Progenitor cell of endocrine pancreas (in vitro differentiated cells): ENCODE measurements around the gene ACADM. TPM values are rescaled to one million over a fixed set of nuclear protein-coding genes. Genes with fewer than 3 reads are reported as not detected.
"Not testable (repeated sequence)": the region's sequence is repeated elsewhere in the genome, so short reads cannot be mapped to it uniquely, and the experiment has no call there.

Source experiments
- DNase-seq: peaks from one replicate; pipeline ENCODE4 v3.0.0; 2021; ENCODE audit warnings: low spot score; ENCODE audit not compliant: unreplicated experiment
- H3K27ac Mint-ChIP-seq: 2 replicates; pipeline ENCODE4 v1.8.0; 2021; ENCODE audit warnings: mild to moderate bottlenecking, moderate library complexity, mixed read lengths
- H3K27me3 Mint-ChIP-seq: 2 replicates; pipeline ENCODE4 v1.8.0; 2021; ENCODE audit warnings: mixed read lengths
- H3K36me3 Mint-ChIP-seq: 2 replicates; pipeline ENCODE4 v1.8.0; 2022; ENCODE audit warnings: mixed read lengths; ENCODE audit not compliant: insufficient read depth
- H3K4me1 Mint-ChIP-seq: 2 replicates; pipeline ENCODE4 v1.8.0; 2021; ENCODE audit warnings: low read depth, mixed read lengths
- H3K4me3 Mint-ChIP-seq: 2 replicates; pipeline ENCODE4 v1.8.0; 2021; ENCODE audit warnings: low read depth, mild to moderate bottlenecking, moderate library complexity, mixed read lengths
- H3K9me3 Mint-ChIP-seq: 2 replicates; pipeline ENCODE4 v1.8.0; 2021; ENCODE audit warnings: low read depth, mixed read lengths
- total RNA-seq: library from RNA; stranded (reverse); gene quantifications from 2 replicates; pipeline ENCODE4 v1.2.1, GENCODE V29; 2021
- TF ChIP-seq, protein P1 (sequence below): fragments of 200-600 bp; sonication (generic); IDR thresholded peaks from one replicate; pipeline ENCODE4 v1.5.0; 2021; ENCODE audit warnings: antibody characterized with exemption, mild to moderate bottlenecking; ENCODE audit not compliant: unreplicated experiment

The ACADM gene
- total RNA-seq, 1 donor from 2014 or later = 61.2 TPM

DNA sequence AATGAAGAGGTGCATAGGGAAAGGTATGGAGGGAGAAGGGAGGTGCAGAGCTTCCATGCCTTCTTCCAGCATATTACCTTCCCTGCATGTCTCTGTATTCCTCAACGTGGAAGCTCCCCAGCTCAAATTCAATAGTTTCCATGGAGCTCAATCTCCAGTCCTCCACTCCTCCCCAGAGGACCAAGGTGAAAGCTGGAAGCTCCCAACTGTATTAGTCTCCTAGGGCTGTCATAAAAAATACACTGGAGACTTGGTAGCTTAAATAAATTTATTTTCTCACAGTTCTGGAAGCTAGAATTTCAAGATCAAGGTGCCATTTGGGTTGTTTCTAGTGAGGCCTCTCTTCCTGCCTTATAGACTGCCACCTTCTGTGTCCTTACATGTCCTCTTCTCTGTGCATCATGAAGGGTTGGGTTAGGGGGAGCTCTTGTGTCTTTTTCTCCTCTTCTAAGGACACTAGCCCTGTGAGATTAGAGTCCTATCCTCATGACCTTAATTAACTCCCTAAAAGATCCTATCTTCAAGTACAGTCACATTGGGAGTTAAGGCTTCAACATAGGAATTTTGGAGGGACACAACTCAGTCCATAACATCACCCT lies 39.6 kb downstream of the ACADM start:
- no peaks in the 10 kb centered on the region for H3K4me1 Mint-ChIP-seq
- TF ChIP-seq, protein P1, sequence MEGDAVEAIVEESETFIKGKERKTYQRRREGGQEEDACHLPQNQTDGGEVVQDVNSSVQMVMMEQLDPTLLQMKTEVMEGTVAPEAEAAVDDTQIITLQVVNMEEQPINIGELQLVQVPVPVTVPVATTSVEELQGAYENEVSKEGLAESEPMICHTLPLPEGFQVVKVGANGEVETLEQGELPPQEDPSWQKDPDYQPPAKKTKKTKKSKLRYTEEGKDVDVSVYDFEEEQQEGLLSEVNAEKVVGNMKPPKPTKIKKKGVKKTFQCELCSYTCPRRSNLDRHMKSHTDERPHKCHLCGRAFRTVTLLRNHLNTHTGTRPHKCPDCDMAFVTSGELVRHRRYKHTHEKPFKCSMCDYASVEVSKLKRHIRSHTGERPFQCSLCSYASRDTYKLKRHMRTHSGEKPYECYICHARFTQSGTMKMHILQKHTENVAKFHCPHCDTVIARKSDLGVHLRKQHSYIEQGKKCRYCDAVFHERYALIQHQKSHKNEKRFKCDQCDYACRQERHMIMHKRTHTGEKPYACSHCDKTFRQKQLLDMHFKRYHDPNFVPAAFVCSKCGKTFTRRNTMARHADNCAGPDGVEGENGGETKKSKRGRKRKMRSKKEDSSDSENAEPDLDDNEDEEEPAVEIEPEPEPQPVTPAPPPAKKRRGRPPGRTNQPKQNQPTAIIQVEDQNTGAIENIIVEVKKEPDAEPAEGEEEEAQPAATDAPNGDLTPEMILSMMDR = no peak
- DNase-seq = no peak
- no peaks in the 10 kb centered on the region for H3K9me3 Mint-ChIP-seq
- no peak overlapping the region for H3K27ac Mint-ChIP-seq
- H3K4me3 Mint-ChIP-seq = no peak overlapping the region
- no peaks in the 10 kb centered on the region for H3K27me3 Mint-ChIP-seq
- H3K36me3 Mint-ChIP-seq = peaks cover 6% of the 10 kb centered on the region

DNA sequence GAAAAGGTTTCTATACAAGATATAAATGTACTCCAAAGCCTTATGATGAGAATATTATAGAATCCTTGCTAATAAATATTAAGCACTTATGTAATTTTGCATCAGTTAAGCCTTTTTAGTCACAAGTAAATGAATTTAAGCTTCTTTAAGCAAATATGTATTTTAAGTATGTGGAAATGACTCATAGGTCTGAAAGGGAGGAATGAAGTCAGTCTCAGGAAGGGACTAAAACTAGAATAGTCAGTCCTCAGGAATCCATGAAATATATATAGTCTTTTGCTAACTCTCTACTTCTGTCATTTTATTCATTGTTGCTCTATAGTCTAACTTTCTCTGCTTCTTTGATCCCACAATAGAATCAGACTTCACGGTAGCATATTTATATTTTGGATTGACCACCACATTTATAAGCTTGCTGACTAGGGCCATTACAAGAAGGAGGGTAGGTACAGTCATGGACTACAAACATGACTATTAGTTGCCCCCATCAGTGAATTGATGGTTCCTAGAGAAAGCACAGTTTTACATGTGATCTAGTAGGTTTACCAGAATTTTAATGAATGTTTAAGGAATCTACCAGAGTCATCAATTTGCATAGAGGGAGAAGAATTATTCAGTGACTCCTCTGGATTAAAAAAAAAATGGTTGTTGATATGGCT lies 41.3 kb downstream of the ACADM start:
- DNase-seq = no peak
- H3K27ac Mint-ChIP-seq = no peak overlapping the region
- no peaks in the 10 kb centered on the region for H3K9me3 Mint-ChIP-seq
- H3K27me3 Mint-ChIP-seq = no peaks in the 10 kb centered on the region
- H3K36me3 Mint-ChIP-seq = peaks cover 2% of the 10 kb centered on the region
- TF ChIP-seq, protein P1 = no peak
- no peak overlapping the region for H3K4me3 Mint-ChIP-seq
- H3K4me1 Mint-ChIP-seq = no peaks in the 10 kb centered on the region

DNA sequence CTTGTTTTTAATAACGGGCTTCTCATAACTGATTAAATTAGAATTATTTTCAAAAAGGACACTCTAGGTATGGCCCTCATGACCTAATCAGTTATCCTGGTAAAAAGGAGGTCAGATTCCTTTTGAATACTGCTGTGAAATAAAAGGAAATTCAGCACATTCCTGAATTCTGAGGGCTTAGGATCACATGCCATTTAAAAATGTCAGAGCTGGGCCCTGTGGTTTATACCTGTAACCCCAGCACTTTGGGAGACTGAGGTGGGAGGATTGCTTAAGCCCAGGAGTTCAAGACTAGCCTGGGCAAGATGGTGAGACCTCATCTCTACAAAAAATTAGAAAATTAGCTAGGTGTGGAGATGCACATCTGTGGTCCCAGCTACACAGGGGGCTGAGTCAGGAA lies 43.5 kb downstream of the ACADM start:
- H3K4me1 Mint-ChIP-seq = no peaks in the 10 kb centered on the region
- H3K4me3 Mint-ChIP-seq = no peak overlapping the region
- TF ChIP-seq, protein P1 = no peak
- H3K27me3 Mint-ChIP-seq = no peaks in the 10 kb centered on the region
- no peak overlapping the region for H3K27ac Mint-ChIP-seq
- no peak for DNase-seq
- no peaks in the 10 kb centered on the region for H3K36me3 Mint-ChIP-seq
- H3K9me3 Mint-ChIP-seq = no peaks in the 10 kb centered on the region

DNA sequence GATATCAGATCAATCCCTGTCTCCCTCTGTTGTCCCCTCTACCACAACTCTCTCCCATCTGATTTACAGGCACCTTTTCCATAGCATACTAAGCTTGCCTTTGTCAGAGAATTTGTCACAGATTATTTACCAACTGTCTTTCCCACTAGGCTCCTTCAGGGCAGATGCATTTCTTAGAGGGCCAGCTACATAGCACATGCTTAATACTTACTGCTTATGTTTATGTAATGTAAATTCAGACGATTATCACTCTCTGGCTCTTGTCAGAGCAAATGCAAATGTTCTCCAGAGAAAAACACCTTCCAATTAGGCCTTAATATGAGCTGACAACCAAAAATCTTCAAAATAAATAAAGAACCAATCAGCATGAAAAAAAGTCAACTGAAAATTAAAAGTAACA lies 46.3 kb downstream of the ACADM start:
- DNase-seq = no peak
- no peaks in the 10 kb centered on the region for H3K9me3 Mint-ChIP-seq
- no peak overlapping the region for H3K27ac Mint-ChIP-seq
- H3K36me3 Mint-ChIP-seq = no peaks in the 10 kb centered on the region
- H3K4me3 Mint-ChIP-seq = no peak overlapping the region
- TF ChIP-seq, protein P1 = no peak
- H3K4me1 Mint-ChIP-seq = no peaks in the 10 kb centered on the region
- no peaks in the 10 kb centered on the region for H3K27me3 Mint-ChIP-seq

- Mint-ChIP-seq H3K27me3 (no peaks in the 10 kb centered on the region), H3K4me3 (no peak overlapping the region), H3K27ac (no peak overlapping the region), H3K9me3 (no peaks in the 10 kb centered on the region), H3K4me1 (no peaks in the 10 kb centered on the region), H3K36me3 (no peaks in the 10 kb centered on the region)
- TF ChIP-seq, protein P1 = no peak
- DNase-seq = no peak
Measured at GRCh38 chr1:75771978-75772377, 47.5 kb downstream of the ACADM start.

- H3K4me3 Mint-ChIP-seq, H3K27me3 Mint-ChIP-seq, H3K36me3 Mint-ChIP-seq, H3K27ac Mint-ChIP-seq, H3K4me1 Mint-ChIP-seq, DNase-seq: not testable (repeated sequence)
- H3K9me3 Mint-ChIP-seq = peaks cover 14% of the 10 kb centered on the region
Measured at GRCh38 chr1:75777812-75778211, 53.3 kb downstream of the ACADM start.

- DNase-seq, H3K27ac Mint-ChIP-seq, H3K27me3 Mint-ChIP-seq, H3K36me3 Mint-ChIP-seq, H3K4me1 Mint-ChIP-seq, H3K4me3 Mint-ChIP-seq: not testable (repeated sequence)
- peaks cover 14% of the 10 kb centered on the region for H3K9me3 Mint-ChIP-seq
Measured at GRCh38 chr1:75778694-75779093, 54.2 kb downstream of the ACADM start.

DNA sequence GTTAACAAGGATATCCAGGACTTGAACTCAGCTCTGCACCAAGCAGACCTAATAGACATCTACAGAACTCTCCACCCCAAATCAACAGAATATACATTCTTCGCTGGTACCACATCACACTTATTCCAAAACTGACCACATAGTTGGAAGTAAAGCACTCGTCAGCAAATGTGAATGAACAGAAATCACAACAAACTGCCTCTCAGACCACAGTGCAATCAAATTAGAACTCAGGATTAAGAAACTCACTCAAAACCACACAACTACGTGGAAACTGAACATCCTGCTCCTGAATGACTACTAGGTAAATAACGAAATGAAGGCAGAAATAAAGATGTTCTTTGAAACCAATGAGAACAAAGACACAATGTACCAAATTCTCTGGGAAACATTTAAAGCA lies 55.7 kb downstream of the ACADM start:
- H3K4me1 Mint-ChIP-seq, H3K36me3 Mint-ChIP-seq, H3K4me3 Mint-ChIP-seq, DNase-seq, H3K27me3 Mint-ChIP-seq, H3K27ac Mint-ChIP-seq: not testable (repeated sequence)
- H3K9me3 Mint-ChIP-seq = peaks cover 14% of the 10 kb centered on the region

GRCh38 chr1:75783920-75784319 lies 59.4 kb downstream of the ACADM start:
- not testable (repeated sequence) for H3K36me3 Mint-ChIP-seq, DNase-seq, H3K4me3 Mint-ChIP-seq, H3K27ac Mint-ChIP-seq, H3K9me3 Mint-ChIP-seq, H3K27me3 Mint-ChIP-seq
- peaks cover 22% of the 10 kb centered on the region for H3K4me1 Mint-ChIP-seq
